ENCODE measurements around the gene ANGPT4.

Gene ANGPT4, protein sequence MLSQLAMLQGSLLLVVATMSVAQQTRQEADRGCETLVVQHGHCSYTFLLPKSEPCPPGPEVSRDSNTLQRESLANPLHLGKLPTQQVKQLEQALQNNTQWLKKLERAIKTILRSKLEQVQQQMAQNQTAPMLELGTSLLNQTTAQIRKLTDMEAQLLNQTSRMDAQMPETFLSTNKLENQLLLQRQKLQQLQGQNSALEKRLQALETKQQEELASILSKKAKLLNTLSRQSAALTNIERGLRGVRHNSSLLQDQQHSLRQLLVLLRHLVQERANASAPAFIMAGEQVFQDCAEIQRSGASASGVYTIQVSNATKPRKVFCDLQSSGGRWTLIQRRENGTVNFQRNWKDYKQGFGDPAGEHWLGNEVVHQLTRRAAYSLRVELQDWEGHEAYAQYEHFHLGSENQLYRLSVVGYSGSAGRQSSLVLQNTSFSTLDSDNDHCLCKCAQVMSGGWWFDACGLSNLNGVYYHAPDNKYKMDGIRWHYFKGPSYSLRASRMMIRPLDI

GRCh38 chr20:916125-916799, at the start of gene ANGPT4:
TSS of gene ANGPT4 (minus strand) at chr20:916334. CDS start at chr20:916214, 120 bp downstream.
- peak within 1 kb of the TSS; percentile 26 for H3K27ac Mint-ChIP-seq
- TF ChIP-seq, protein P1, sequence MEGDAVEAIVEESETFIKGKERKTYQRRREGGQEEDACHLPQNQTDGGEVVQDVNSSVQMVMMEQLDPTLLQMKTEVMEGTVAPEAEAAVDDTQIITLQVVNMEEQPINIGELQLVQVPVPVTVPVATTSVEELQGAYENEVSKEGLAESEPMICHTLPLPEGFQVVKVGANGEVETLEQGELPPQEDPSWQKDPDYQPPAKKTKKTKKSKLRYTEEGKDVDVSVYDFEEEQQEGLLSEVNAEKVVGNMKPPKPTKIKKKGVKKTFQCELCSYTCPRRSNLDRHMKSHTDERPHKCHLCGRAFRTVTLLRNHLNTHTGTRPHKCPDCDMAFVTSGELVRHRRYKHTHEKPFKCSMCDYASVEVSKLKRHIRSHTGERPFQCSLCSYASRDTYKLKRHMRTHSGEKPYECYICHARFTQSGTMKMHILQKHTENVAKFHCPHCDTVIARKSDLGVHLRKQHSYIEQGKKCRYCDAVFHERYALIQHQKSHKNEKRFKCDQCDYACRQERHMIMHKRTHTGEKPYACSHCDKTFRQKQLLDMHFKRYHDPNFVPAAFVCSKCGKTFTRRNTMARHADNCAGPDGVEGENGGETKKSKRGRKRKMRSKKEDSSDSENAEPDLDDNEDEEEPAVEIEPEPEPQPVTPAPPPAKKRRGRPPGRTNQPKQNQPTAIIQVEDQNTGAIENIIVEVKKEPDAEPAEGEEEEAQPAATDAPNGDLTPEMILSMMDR (IDR thresholded peaks at IDR 0.05): no peak
- H3K4me3 Mint-ChIP-seq: peak within 1 kb of the TSS; percentile 55
- H3K27me3 Mint-ChIP-seq (ENCODE audit: low read depth, poor library complexity): peaks cover 11% of the 10 kb centered on the region
- H3K4me1 Mint-ChIP-seq: peaks cover 71% of the 10 kb centered on the region
- no peaks in the 10 kb centered on the region for H3K9me3 Mint-ChIP-seq
- peak; percentile 21 for DNase-seq
- H3K36me3 Mint-ChIP-seq (ENCODE audit: low read depth): no peaks in the 10 kb centered on the region

DNA sequence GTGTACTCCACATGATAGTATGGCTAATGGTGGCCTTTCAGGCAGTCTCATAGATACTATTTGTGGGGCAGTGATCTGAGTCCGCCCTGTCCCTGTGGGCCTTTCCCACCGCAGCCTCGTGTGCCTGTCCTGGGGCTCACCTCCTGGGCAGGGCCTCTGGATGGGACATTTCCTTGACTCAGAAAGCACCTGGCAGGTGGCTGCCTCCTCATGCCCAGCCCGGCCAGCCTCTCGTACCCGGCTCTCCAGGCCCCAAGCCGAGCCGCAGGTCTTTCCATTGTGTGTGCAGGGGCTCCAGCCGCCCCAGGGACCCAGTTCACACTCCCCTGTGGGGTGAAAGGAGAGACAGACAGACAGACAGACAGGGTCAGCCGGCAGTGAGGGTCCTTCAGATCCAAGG, 47.7 kb upstream of the ANGPT4 start:
- DNase-seq: no peak

DNA sequence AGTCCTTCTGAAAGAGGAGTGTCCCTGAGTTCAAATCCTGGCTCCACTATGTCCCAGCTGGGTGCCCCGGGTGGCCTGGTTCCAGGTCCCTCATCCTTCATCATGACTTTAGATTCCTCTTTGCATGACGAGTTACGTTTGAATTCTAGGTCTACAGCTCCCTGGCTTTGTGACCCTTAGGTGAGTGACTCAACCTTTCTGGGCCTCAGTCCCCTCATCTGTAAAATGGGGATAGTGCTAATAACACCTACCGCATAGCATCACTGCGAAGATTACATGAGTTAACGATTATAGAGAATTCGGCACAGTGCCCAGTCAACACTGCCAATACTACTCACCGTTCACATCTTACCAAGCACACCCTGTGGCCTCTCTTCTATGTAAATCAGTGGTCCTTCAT, 46.5 kb upstream of the ANGPT4 start:
- no peak for DNase-seq
- no peaks in the 10 kb centered on the region for H3K9me3 Mint-ChIP-seq
- H3K4me1 Mint-ChIP-seq: peaks cover 15% of the 10 kb centered on the region
- TF ChIP-seq, protein P1 (IDR thresholded peaks at IDR 0.05): no peak
- no peaks in the 10 kb centered on the region for H3K36me3 Mint-ChIP-seq (ENCODE audit: low read depth)
- H3K4me3 Mint-ChIP-seq: no peak overlapping the region
- H3K27me3 Mint-ChIP-seq (ENCODE audit: low read depth, poor library complexity): no peaks in the 10 kb centered on the region
- no peak overlapping the region for H3K27ac Mint-ChIP-seq

More for the DNA sequence above, 47.7 kb upstream of the ANGPT4 start:
- Mint-ChIP-seq H3K9me3 (no peaks in the 10 kb centered on the region), H3K4me1 (peaks cover 12% of the 10 kb centered on the region), H3K27me3 (ENCODE audit: low read depth, poor library complexity) (no peaks in the 10 kb centered on the region), H3K36me3 (ENCODE audit: low read depth) (no peaks in the 10 kb centered on the region), H3K27ac (no peak overlapping the region), H3K4me3 (no peak overlapping the region)
- TF ChIP-seq, protein P1 (IDR thresholded peaks at IDR 0.05): no peak

- H3K4me3 Mint-ChIP-seq: no peak overlapping the region
- no peak for DNase-seq
- no peaks in the 10 kb centered on the region for H3K36me3 Mint-ChIP-seq (ENCODE audit: low read depth)
- H3K4me1 Mint-ChIP-seq: peaks cover 15% of the 10 kb centered on the region
- H3K9me3 Mint-ChIP-seq: no peaks in the 10 kb centered on the region
- no peak overlapping the region for H3K27ac Mint-ChIP-seq
- H3K27me3 Mint-ChIP-seq (ENCODE audit: low read depth, poor library complexity): no peaks in the 10 kb centered on the region
- TF ChIP-seq, protein P1 (IDR thresholded peaks at IDR 0.05): no peak
These were observed 46.1 kb upstream of the ANGPT4 start for GRCh38 chr20:962223-962622.

DNA sequence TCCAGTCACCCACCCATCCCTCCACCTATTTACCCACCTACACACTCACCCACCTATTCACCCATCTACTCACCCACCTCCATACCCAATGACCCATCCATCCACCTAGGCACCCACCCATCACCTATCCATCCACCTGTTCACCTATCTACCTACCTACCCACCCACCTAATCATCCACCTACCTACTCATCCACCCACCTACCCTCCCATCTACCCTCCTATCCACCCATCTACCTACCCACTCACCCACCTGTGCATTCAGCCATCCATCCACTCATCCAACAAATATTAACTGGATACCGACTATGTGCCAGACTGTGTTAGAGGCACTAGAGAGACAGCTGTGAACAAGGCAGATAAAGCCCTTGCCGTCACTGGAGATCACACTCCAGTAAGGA, 45.6 kb upstream of the ANGPT4 start:
- H3K4me3 Mint-ChIP-seq: no peak overlapping the region
- peaks cover 15% of the 10 kb centered on the region for H3K4me1 Mint-ChIP-seq
- no peaks in the 10 kb centered on the region for H3K36me3 Mint-ChIP-seq (ENCODE audit: low read depth)
- TF ChIP-seq, protein P1 (IDR thresholded peaks at IDR 0.05): no peak
- H3K9me3 Mint-ChIP-seq: no peaks in the 10 kb centered on the region
- DNase-seq: no peak
- H3K27ac Mint-ChIP-seq: no peak overlapping the region
- H3K27me3 Mint-ChIP-seq (ENCODE audit: low read depth, poor library complexity): no peaks in the 10 kb centered on the region
